HG03354 (cell line): ENCODE results near the gene PER2.
A peak's percentile ranks its signal among the peaks of the same experiment; 100 is the strongest.

ENCODE experiments used
- ATAC-seq: cut with Tn5 transposase; IDR thresholded peaks from one replicate; pipeline ENCODE4 v1.9.1; 2021; ENCODE audit warnings: mild to moderate bottlenecking; ENCODE audit not compliant: unreplicated experiment, poor library complexity, severe bottlenecking

The PER2 gene

DNA sequence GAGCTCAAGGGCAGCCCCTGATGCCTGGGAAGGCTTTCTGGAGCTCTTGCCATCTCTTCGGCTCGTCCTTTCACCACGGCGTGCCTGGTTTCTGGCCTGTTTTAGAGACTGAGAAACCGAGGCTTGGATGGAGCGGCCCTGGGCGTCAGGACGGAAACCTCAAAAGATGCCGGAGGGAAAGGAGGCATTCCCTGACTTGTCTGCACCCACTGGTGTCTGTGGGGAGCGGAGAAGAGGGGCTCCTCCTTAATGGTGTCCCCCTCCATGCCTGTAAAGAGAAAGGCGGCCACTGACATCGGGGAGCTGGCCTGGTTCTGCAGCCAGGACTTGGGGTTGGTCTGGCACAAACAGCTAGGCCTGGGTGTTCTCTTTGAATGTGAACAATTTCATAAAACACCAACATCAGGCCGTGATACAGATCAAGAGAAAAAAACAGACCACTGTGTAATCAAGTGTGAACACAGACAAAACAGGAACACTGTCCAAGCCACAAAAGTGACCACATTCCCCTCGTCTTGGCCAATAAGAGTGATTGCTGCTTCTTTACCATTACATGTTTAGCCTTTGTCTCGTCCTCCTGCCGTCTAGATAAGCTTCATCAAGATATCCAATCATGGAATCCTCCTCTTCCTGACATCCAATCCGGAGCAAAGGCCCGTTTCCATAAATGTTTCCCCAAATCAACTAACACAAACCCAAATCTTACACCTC lies 84.3 kb downstream of the PER2 start:
- peak; percentile 22 for ATAC-seq

DNA sequence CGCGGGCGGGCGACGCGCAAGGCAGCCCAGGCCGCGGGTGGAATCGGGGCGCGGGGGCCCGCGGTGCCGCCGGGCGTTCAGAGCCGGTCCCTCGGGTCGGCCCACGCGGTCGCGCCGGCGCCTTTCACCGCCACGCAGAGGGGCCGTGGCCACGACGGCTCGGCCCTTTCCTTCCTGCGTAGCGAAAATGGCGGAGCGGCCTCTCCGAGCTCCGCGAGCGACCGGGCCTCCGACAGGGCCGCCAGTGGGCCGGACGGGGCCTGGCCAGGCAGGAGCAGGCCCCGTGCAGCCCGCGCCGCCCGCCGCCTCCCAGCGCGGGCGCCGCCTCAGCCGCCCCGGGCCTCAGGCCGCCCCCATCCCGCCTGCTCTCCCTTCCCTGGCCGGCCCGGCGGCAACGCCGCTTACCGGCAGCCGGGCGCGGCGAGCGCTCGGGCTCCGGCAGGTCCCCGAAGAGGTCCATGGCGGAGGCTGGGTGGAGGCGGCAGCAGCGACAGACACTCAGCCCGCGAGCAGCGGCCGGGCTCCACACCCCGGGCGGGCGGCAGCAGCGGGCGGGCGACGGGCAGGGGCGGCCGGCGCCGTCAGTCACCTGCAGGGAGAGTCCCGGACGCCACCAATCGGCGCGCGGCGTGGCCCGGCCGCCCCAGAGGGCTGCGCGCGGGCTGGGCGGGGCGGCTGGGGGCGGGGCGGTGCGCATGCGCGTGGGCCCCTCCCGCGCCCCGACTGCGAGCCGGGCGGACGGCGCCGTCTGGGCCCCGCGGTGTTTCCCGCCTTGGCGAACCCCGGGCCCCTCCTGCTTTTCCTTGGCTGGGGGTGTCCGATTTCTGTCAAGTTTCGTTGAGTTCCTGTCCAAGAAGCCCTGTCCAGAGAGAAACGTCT lies 85.1 kb downstream of the PER2 start, which contains the start of gene ILKAP:
Gene ILKAP (minus strand): TSS at position 602 of the 879 bp plus-strand sequence. CDS start 142 bp downstream, at position 460.
- ATAC-seq: peak; percentile 94

DNA sequence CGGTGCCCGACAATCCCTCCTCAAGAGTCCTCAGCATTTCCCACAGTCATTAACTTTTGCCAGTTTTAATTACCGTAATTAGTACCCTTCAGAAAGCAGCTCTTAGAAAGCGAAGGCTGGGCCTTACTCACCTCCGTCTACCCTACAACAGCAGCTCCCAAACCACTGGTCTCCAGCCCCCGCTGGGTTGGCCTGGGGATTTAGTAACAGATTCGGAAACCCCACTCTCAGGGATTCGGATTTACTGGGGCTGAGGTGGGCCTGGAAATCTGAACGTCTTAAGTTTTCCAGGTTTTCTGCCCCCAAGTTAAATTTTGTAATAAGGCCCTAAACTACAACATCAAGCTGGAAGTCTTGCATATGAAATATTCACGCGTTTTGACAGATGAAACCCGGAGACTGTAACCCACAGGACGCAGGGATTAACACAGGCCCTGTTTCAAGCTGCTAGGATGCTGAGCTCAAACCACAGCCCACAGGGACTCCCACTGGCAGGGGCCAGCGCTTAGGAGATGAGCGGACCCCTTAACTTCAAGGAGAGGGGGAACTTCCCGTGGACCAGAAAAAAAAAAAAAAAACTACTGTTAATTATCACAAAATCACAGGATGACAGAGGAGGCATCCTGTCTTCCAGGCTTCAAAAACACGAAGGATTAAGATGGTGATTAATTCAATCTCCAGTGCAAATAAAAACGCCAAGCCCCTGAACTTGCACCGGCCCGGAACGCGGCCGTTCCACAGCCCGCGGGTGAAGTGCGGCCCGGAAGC lies 85.9 kb downstream of the PER2 start:
- ATAC-seq: no peak
